8988T (cell line): ENCODE results near the gene SPATC1L.
"Not testable (repeated sequence)": the region's sequence is repeated elsewhere in the genome, so short reads cannot be mapped to it uniquely, and the experiment has no call there.

Experiments used
- DNase-seq: peaks from one replicate; pipeline ENCODE4 v3.0.0; 2011

The SPATC1L gene

GRCh38 chr21:46149205-46149901 is 34.9 kb downstream of the SPATC1L start:
- DNase-seq: peak; percentile 12

GRCh38 chr21:46148106-46148505 is 36.2 kb downstream of the SPATC1L start:
- DNase-seq: no peak

- peak; percentile 89 for DNase-seq
These were observed 36.8 kb downstream of the SPATC1L start for GRCh38 chr21:46147429-46147828.

GRCh38 chr21:46146856-46147255 is 37.4 kb downstream of the SPATC1L start:
- DNase-seq: no peak

- DNase-seq: no peak
These were observed 38.2 kb downstream of the SPATC1L start for GRCh38 chr21:46145840-46146691.

GRCh38 chr21:46145159-46145839 is 39.0 kb downstream of the SPATC1L start:
- DNase-seq: no peak

- DNase-seq: no peak
These were observed 39.7 kb downstream of the SPATC1L start for GRCh38 chr21:46144464-46145070.

- no peak for DNase-seq
These were observed 41.4 kb downstream of the SPATC1L start for GRCh38 chr21:46142582-46143473.

- no peak for DNase-seq
These were observed 42.3 kb downstream of the SPATC1L start for GRCh38 chr21:46141767-46142581.

GRCh38 chr21:46140352-46141003 is 43.8 kb downstream of the SPATC1L start:
- DNase-seq: not testable (repeated sequence)

- no peak for DNase-seq
These were observed 44.6 kb downstream of the SPATC1L start for GRCh38 chr21:46139686-46140085.

GRCh38 chr21:46138383-46138970 is 45.8 kb downstream of the SPATC1L start:
- DNase-seq: no peak

- DNase-seq: no peak
These were observed 46.4 kb downstream of the SPATC1L start for GRCh38 chr21:46137908-46138307.

GRCh38 chr21:46136739-46137349 is 47.4 kb downstream of the SPATC1L start:
- no peak for DNase-seq

- no peak for DNase-seq
These were observed 48.4 kb downstream of the SPATC1L start for GRCh38 chr21:46135782-46136395.

GRCh38 chr21:46131838-46132651 is 52.2 kb downstream of the SPATC1L start:
- no peak for DNase-seq

- DNase-seq: no peak
These were observed 52.7 kb downstream of the SPATC1L start for GRCh38 chr21:46131588-46131837.

GRCh38 chr21:46130831-46131587 is 53.2 kb downstream of the SPATC1L start:
- no peak for DNase-seq
